MCF 10A (cell line): ENCODE results near the gene GYPC. TPM values are rescaled to one million over a fixed set of nuclear protein-coding genes. Genes with fewer than 3 reads are reported as not detected.

Experiments used
- BruUV-seq: library from RNA; stranded (reverse); fragments of 400-500 nt; replicated peaks from 2 replicates; lab custom pipeline; 2021; lab: Mats Ljungman, UMichigan
- CTCF ChIA-PET: fragments of 300-600 bp; sonication (Branson Sonifier 250); formaldehyde crosslinking; extraction: SDS; loops from one replicate; lab custom pipeline; 2021; ENCODE audit warnings: antibody characterized with exemption, inconsistent platforms; lab: Yijun Ruan, JAX
- POLR2A ChIA-PET: fragments of 300-600, 350-650 bp; sonication (Branson Sonifier 250); formaldehyde crosslinking; extraction: SDS; loops from one replicate; lab custom pipeline; 2020; ENCODE audit warnings: antibody characterized with exemption, inconsistent platforms; lab: Yijun Ruan, JAX
- DNase-seq: peaks from one replicate; pipeline ENCODE4 v3.0.0-alpha.2; 2018; ENCODE audit not compliant: unreplicated experiment
- H3K27ac Mint-ChIP-seq: one replicate; pipeline ENCODE4 v1.8.0; 2022; ENCODE audit warnings: mild to moderate bottlenecking, low read depth, mixed read lengths; ENCODE audit not compliant: unreplicated experiment
- H3K27me3 Mint-ChIP-seq: one replicate; pipeline ENCODE4 v1.8.0; 2022; ENCODE audit warnings: mixed read lengths; ENCODE audit not compliant: insufficient read depth, unreplicated experiment
- H3K36me3 Mint-ChIP-seq: one replicate; pipeline ENCODE4 v1.8.0; 2022; ENCODE audit warnings: mild to moderate bottlenecking, moderate library complexity, mixed read lengths; ENCODE audit not compliant: insufficient read depth, unreplicated experiment
- H3K4me1 Mint-ChIP-seq: one replicate; pipeline ENCODE4 v1.8.0; 2022; ENCODE audit warnings: mixed read lengths; ENCODE audit not compliant: insufficient read depth, unreplicated experiment
- H3K4me3 Mint-ChIP-seq: one replicate; pipeline ENCODE4 v1.8.0; 2022; ENCODE audit warnings: mild to moderate bottlenecking, moderate library complexity, mixed read lengths; ENCODE audit not compliant: unreplicated experiment
- H3K9me3 Mint-ChIP-seq: one replicate; pipeline ENCODE4 v1.8.0; 2022; ENCODE audit warnings: mixed read lengths; ENCODE audit not compliant: unreplicated experiment
- CTCF ChIP-seq: fragments of 200-600 bp; IDR thresholded peaks from one replicate; pipeline ENCODE4 v1.8.0; 2022; ENCODE audit warnings: antibody characterized with exemption, mild to moderate bottlenecking; ENCODE audit not compliant: unreplicated experiment
- intact Hi-C: fragments of 100-400 bp; cut with micrococcal nuclease; formaldehyde crosslinking; loops from 2 replicates; pipeline ENCODE4 v1.14.1; 2022
- total RNA-seq: library from RNA; stranded (reverse); gene quantifications from 2 replicates; pipeline ENCODE4 v1.2.3, GENCODE V29; 2022

The GYPC gene
- total RNA-seq, 1 experiment from 2014 or later = not detected

DNA sequence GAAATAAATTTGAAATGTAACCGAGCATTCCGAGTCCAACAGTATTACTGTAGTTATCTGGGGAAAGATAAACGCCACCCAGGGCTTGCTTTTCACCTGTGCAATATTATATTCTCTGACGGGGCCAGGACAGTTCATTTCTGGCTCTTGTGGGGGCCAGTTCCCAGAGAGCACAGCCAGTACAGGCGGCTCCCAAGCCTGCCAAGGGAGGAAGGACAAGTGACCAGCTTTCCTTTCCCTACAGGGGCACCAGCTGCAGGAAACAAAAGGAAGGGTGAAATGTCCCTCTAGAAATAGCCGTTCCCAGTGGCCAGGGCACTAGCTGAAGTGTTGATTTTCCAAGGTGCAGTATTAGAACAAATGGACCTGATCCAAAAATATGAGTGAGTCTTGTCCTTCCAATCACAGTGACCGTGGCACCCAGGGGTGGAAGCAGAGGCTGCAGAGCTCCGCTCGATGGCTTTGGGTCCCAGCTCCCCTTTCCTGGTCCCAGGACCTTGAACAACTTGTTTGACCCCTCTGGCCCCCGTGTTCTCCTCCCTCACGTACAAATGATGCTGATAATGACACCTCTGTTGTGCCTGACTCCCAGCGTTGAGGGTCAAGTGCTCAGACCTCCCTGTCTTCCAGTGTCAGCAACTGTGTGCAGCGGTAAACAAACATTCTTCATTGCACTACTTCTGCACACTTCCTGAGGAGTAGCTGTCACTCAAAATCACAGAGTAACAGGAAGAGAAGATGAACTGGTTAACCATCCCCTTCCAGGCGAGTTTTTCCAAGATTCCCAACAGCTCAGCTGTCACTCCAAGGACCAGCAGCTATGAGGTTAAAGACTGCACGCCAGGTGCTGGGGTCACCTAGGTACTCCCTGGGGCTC, 40.9 kb downstream of the GYPC start:
- intact Hi-C loops = no loop called here
- H3K9me3 Mint-ChIP-seq = peaks cover 7% of the 10 kb centered on the region
- H3K27me3 Mint-ChIP-seq = peaks cover 20% of the 10 kb centered on the region
- H3K4me3 Mint-ChIP-seq = no peak overlapping the region
- CTCF ChIA-PET = interaction anchor here (0.6 kb wide), 1 partner anchor 211 kb away, joined by 3 read pairs; no protein-coding TSS in a partner anchor
- TF ChIP-seq CTCF = no peak
- H3K4me1 Mint-ChIP-seq = no peaks in the 10 kb centered on the region
- POLR2A ChIA-PET = no interaction called here
- no peaks in the 10 kb centered on the region for H3K36me3 Mint-ChIP-seq
- no peak overlapping the region for H3K27ac Mint-ChIP-seq
- BruUV-seq = no TSS peak
- no peak for DNase-seq

DNA sequence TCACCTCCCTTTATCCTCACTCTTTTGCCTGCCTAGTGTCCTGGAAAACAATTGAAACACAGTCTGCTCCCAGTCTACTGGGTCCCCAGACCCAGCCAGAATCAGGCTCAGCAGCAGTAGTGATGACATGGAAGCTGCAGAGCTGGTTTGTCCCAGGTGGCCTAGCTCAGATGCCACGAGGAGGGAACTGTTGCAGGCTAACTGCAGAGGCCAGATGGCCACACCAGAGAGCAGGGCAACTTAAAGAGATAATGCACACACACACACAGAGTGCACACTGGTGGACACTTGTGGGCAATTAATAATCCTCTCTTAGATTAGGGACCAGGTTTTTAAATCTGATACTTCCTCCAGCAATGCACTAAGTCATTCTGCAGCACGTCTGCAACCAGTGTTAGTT, 42.4 kb downstream of the GYPC start:
- H3K36me3 Mint-ChIP-seq = no peaks in the 10 kb centered on the region
- BruUV-seq = no TSS peak
- no peak for TF ChIP-seq CTCF
- POLR2A ChIA-PET = no interaction called here
- H3K9me3 Mint-ChIP-seq = peaks cover under 1% of the 10 kb centered on the region
- intact Hi-C loops = no loop called here
- H3K4me3 Mint-ChIP-seq = no peak overlapping the region
- no peaks in the 10 kb centered on the region for H3K4me1 Mint-ChIP-seq
- CTCF ChIA-PET = interaction anchor here (0.6 to 1.7 kb wide), 3 partner anchors 9 to 318 kb away, joined by 3 to 4 read pairs (median 4); no protein-coding TSS in a partner anchor
- peaks cover 20% of the 10 kb centered on the region for H3K27me3 Mint-ChIP-seq
- DNase-seq = no peak
- no peak overlapping the region for H3K27ac Mint-ChIP-seq

DNA sequence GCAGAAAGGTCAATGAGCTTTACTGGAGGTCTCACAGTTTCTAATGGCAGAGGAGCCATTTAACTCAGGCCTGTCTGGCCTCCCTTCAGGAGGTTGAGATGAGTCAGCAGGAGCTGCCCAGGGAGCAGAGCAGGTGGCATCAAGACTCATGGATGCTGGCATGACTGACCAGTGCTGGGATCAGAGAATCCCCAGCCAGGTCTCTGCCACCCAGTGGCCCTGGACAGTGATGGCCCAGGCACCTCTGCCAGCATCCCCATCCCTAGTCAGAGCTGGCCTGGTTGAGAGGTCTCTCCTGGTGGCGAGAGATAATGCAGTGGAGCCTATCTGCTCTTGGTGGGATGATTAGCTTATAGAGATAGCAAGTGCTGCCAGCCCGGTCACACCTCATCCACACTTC, 43.1 kb downstream of the GYPC start:
- intact Hi-C loops = no loop called here
- Mint-ChIP-seq H3K4me1 (no peaks in the 10 kb centered on the region), H3K4me3 (no peak overlapping the region), H3K9me3 (no peaks in the 10 kb centered on the region), H3K27ac (no peak overlapping the region), H3K36me3 (no peaks in the 10 kb centered on the region), H3K27me3 (peaks cover 20% of the 10 kb centered on the region)
- DNase-seq = no peak
- BruUV-seq = no TSS peak
- CTCF ChIA-PET = interaction anchor here (1.7 kb wide), 1 partner anchor 8 kb away, joined by 4 read pairs; no protein-coding TSS in a partner anchor
- TF ChIP-seq CTCF = no peak
- POLR2A ChIA-PET = no interaction called here

DNA sequence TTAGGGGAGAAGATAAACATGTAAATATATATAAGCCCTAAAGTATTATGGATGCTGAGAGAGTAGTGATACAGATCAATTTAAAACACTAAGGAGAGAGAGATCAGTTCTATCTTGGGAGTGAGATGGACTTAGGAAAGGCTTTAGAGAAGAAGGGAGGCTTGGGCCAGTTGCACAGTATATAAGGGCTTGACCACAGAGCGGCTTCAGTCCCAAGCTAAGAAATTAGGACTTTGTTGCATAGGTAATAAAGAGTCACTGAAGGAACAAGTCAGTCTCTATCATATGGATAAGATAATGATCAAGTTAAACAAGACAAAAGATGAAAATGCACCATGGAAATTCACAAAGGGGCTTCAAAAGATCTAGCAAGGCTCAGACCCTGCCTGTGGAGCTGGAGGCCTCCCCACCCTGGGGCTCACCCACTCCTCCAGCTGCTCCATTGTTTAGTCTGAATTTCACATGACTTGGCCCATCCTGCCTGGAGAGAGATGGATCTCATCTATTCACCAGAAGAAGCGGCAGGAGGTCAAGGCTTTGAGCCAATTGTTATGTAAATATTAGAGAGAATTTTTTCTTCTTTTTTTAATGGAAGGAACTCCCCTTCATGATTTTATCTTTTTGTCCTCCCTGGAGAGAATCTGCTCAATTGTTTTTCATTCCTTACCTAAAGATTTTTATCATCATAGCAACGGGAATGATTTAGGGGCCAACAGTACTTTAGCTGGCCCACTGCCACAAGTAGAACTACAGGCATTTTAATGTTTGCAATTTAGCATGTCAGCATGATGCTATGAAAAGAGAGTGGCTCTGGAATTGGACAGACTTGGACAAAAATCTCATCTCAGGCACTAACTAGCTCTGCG, 44.0 kb downstream of the GYPC start:
- Mint-ChIP-seq H3K4me1 (no peaks in the 10 kb centered on the region), H3K27me3 (peaks cover 14% of the 10 kb centered on the region), H3K9me3 (no peaks in the 10 kb centered on the region), H3K27ac (no peak overlapping the region), H3K4me3 (no peak overlapping the region), H3K36me3 (no peaks in the 10 kb centered on the region)
- intact Hi-C loops = no loop called here
- CTCF ChIA-PET = interaction anchor here (0.6 to 1.7 kb wide), 4 partner anchors 7 to 272 kb away, joined by 3 to 4 read pairs (median 3); no protein-coding TSS in a partner anchor
- no TSS peak for BruUV-seq
- TF ChIP-seq CTCF = no peak
- POLR2A ChIA-PET = no interaction called here
- no peak for DNase-seq
